GM21526 (cell line): Measurements from ENCODE around the gene DUSP12.
"Not testable (repeated sequence)": the region's sequence is repeated elsewhere in the genome, so short reads cannot be mapped to it uniquely, and the experiment has no call there.

Experiments
- ATAC-seq: cut with Tn5 transposase; IDR thresholded peaks from one replicate; pipeline ENCODE4 v1.9.1; 2021; ENCODE audit warnings: moderate library complexity; ENCODE audit not compliant: unreplicated experiment, low FRiP score

The DUSP12 gene

GRCh38 chr1:161749509-161750407 lies at the start of gene DUSP12:
Gene DUSP12 (plus strand): TSS chr1:161749786. CDS start chr1:161749802, 16 bp downstream.
- ATAC-seq, result peak; percentile 88

GRCh38 chr1:161702250-161702649 lies 47.3 kb upstream of the DUSP12 start:
- no peak for ATAC-seq

GRCh38 chr1:161705537-161705936 lies 44.0 kb upstream of the DUSP12 start:
- no peak for ATAC-seq

GRCh38 chr1:161706113-161706481 lies 43.5 kb upstream of the DUSP12 start:
- no peak for ATAC-seq

- peak; percentile 54 for ATAC-seq
Observed at GRCh38 chr1:161706482-161707347, 42.9 kb upstream of the DUSP12 start, which contains the start of gene FCRLA. Gene FCRLA (plus strand): TSS chr1:161707229. CDS start chr1:161707265, 36 bp downstream.

- ATAC-seq, result no peak
Observed at GRCh38 chr1:161707503-161707902, 42.1 kb upstream of the DUSP12 start.

- ATAC-seq, result no peak
Observed at GRCh38 chr1:161709373-161709772, 40.2 kb upstream of the DUSP12 start.

GRCh38 chr1:161710560-161710959 lies 39.0 kb upstream of the DUSP12 start:
- no peak for ATAC-seq

- peak; percentile 41 for ATAC-seq
Observed at GRCh38 chr1:161718559-161719324, 30.8 kb upstream of the DUSP12 start.

GRCh38 chr1:161719325-161719611 lies 30.3 kb upstream of the DUSP12 start:
- ATAC-seq, result peak; percentile 32

GRCh38 chr1:161720422-161720821 lies 29.2 kb upstream of the DUSP12 start:
- no peak for ATAC-seq

- no peak for ATAC-seq
Observed at GRCh38 chr1:161720956-161721737, 28.4 kb upstream of the DUSP12 start, which contains the start of gene FCRLB. Gene FCRLB (plus strand): TSS chr1:161721544. CDS start chr1:161722673, 1,129 bp downstream.

GRCh38 chr1:161721738-161722343 lies 27.7 kb upstream of the DUSP12 start:
- ATAC-seq, result no peak

- ATAC-seq, result no peak
Observed at GRCh38 chr1:161722406-161722805, 27.2 kb upstream of the DUSP12 start.

- ATAC-seq, result no peak
Observed at GRCh38 chr1:161723459-161724141, 26.0 kb upstream of the DUSP12 start.

GRCh38 chr1:161725258-161725907 lies 24.2 kb upstream of the DUSP12 start:
- not testable (repeated sequence) for ATAC-seq

GRCh38 chr1:161725908-161726472 lies 23.6 kb upstream of the DUSP12 start:
- peak; percentile 19 for ATAC-seq
